Trophoblast cell (in vitro differentiated cells and primary cell): ENCODE data around the gene RGS14.
A peak's percentile ranks its signal among the peaks of the same experiment; 100 is the strongest.

ENCODE experiments used
- DNase-seq, 2 donors: peaks; one replicate each; pipeline ENCODE4 v3.0.0-alpha.2; 2016
- H2AFZ ChIP-seq: 2 replicates; pipeline ENCODE4 v1.6.1; 2013; ENCODE audit warnings: low read length, moderate library complexity, mild to moderate bottlenecking; ENCODE audit not compliant: insufficient read depth, poor library complexity
- H2AK5ac ChIP-seq: 2 replicates; pipeline ENCODE4 v1.6.1; 2013; ENCODE audit warnings: mild to moderate bottlenecking, low read length
- H2BK120ac ChIP-seq: 2 replicates; pipeline ENCODE4 v1.6.1; 2013; ENCODE audit warnings: low read length, mild to moderate bottlenecking, moderate library complexity; ENCODE audit not compliant: insufficient read depth, poor library complexity
- H2BK12ac ChIP-seq: 2 replicates; pipeline ENCODE4 v1.6.1; 2013; ENCODE audit warnings: mild to moderate bottlenecking, low read length, moderate library complexity
- H2BK5ac ChIP-seq: 2 replicates; pipeline ENCODE4 v1.6.1; 2013; ENCODE audit warnings: low read length, low read depth, moderate library complexity, mild to moderate bottlenecking; ENCODE audit not compliant: poor library complexity
- H3K14ac ChIP-seq: 2 replicates; pipeline ENCODE4 v1.6.1; 2013; ENCODE audit warnings: mild to moderate bottlenecking, low read length
- H3K18ac ChIP-seq: 2 replicates; pipeline ENCODE4 v1.6.1; 2013; ENCODE audit warnings: mild to moderate bottlenecking, low read length
- H3K23ac ChIP-seq: 2 replicates; pipeline ENCODE4 v1.6.1; 2013; ENCODE audit warnings: low read length
- H3K27ac ChIP-seq: 2 replicates; pipeline ENCODE4 v1.5.1; 2013; ENCODE audit warnings: low read depth, mild to moderate bottlenecking, inconsistent platforms, low read length, moderate library complexity
- H3K27me3 ChIP-seq: 2 replicates; pipeline ENCODE4 v1.6.1; 2013; ENCODE audit warnings: inconsistent platforms, mild to moderate bottlenecking, low read length, moderate library complexity; ENCODE audit not compliant: insufficient read depth
- H3K36me3 ChIP-seq, 2 experiments: 1 replicate in 1 of 2; 2 replicates in 1 of 2; pipeline ENCODE4 v1.6.1; 2013; ENCODE audit warnings: low read length in 2 of 2, mild to moderate bottlenecking in 2 of 2, moderate library complexity in 1 of 2; ENCODE audit not compliant: insufficient read depth in 2 of 2, control insufficient read depth in 1 of 2
- H3K4ac ChIP-seq: 2 replicates; pipeline ENCODE4 v1.6.1; 2013; ENCODE audit warnings: low read depth, mild to moderate bottlenecking, low read length, moderate library complexity
- H3K4me1 ChIP-seq, 2 experiments: 1 replicate in 1 of 2; 2 replicates in 1 of 2; pipeline ENCODE4 v1.6.1; 2013; ENCODE audit warnings: low read length in 2 of 2, mild to moderate bottlenecking in 2 of 2, moderate library complexity in 1 of 2; ENCODE audit not compliant: insufficient read depth in 2 of 2, control insufficient read depth in 1 of 2
- H3K4me2 ChIP-seq: 2 replicates; pipeline ENCODE4 v1.6.1; 2013; ENCODE audit warnings: inconsistent platforms, mild to moderate bottlenecking, low read length, moderate library complexity
- H3K4me3 ChIP-seq: 2 replicates; pipeline ENCODE4 v1.5.1; 2013; ENCODE audit warnings: mild to moderate bottlenecking, low read depth, low read length, inconsistent platforms
- H3K79me1 ChIP-seq: one replicate; pipeline ENCODE4 v1.6.1; 2013; ENCODE audit warnings: low read length
- H3K79me2 ChIP-seq: 2 replicates; pipeline ENCODE4 v1.6.1; 2013; ENCODE audit warnings: low read length, mild to moderate bottlenecking; ENCODE audit not compliant: control insufficient read depth, insufficient read depth, poor library complexity
- H3K9ac ChIP-seq: 2 replicates; pipeline ENCODE4 v1.6.1; 2013; ENCODE audit warnings: mild to moderate bottlenecking, low read length
- H3K9me3 ChIP-seq: 2 replicates; pipeline ENCODE4 v1.6.1; 2013; ENCODE audit warnings: low read depth, mild to moderate bottlenecking, control low read depth, inconsistent platforms, low read length; ENCODE audit not compliant: insufficient read depth
- H4K12ac ChIP-seq: 2 replicates; pipeline ENCODE4 v1.6.1; 2013; ENCODE audit warnings: low read depth, mild to moderate bottlenecking, low read length, moderate library complexity
- H4K8ac ChIP-seq: 2 replicates; pipeline ENCODE4 v1.6.1; 2013; ENCODE audit warnings: low read depth, mild to moderate bottlenecking, low read length, moderate library complexity
- H4K91ac ChIP-seq: one replicate; pipeline ENCODE4 v1.6.1; 2013; ENCODE audit warnings: low read depth, mild to moderate bottlenecking, low read length, moderate library complexity
- WGBS: extraction: QIAGEN DNeasy Blood & Tissue Kit; methylation state at CpG from one replicate; pipeline ENCODE4 v1.1.7; 2013; ENCODE audit warnings: missing lambda C conversion rate; ENCODE audit not compliant: insufficient read length, insufficient coverage; ENCODE audit errors: extremely low coverage; 5-methylcytosine and 5-hydroxymethylcytosine counted together

RGS14 gene

GRCh38 chr5:177385720-177386119 lies 28.0 kb downstream of the RGS14 start:
- no CpG with 5 or more reads among the region's 11 CpGs for WGBS
- no peak overlapping the region for H4K91ac ChIP-seq
- no peak overlapping the region for H2BK120ac ChIP-seq
- H2AK5ac ChIP-seq: no peak overlapping the region
- no peak overlapping the region for H3K9ac ChIP-seq
- no peak overlapping the region for H3K4me3 ChIP-seq
- no peak overlapping the region for H3K18ac ChIP-seq
- no peak for DNase-seq
- no peak overlapping the region for H4K8ac ChIP-seq
- H3K14ac ChIP-seq: no peak overlapping the region
- no peak overlapping the region for H2AFZ ChIP-seq
- no peak overlapping the region for H4K12ac ChIP-seq
- H3K36me3 ChIP-seq: no peaks in the 10 kb centered on the region
- no peak overlapping the region for H2BK5ac ChIP-seq
- no peaks in the 10 kb centered on the region for H3K79me2 ChIP-seq
- no peak overlapping the region for H3K4ac ChIP-seq
- H3K79me1 ChIP-seq: peaks cover 5% of the 10 kb centered on the region
- H2BK12ac ChIP-seq: no peak overlapping the region
- H3K4me2 ChIP-seq: no peak overlapping the region
- H3K27ac ChIP-seq: no peak overlapping the region
- H3K9me3 ChIP-seq: peaks cover 1% of the 10 kb centered on the region
- H3K4me1 ChIP-seq: peaks cover 14 to 17% of the 10 kb centered on the region in 2 experiments
- H3K27me3 ChIP-seq: no peaks in the 10 kb centered on the region
- no peak overlapping the region for H3K23ac ChIP-seq

- peaks cover 1% of the 10 kb centered on the region for H3K9me3 ChIP-seq
- H3K4ac ChIP-seq: no peak overlapping the region
- H3K79me2 ChIP-seq: no peaks in the 10 kb centered on the region
- H3K14ac ChIP-seq: no peak overlapping the region
- no peak overlapping the region for H2AK5ac ChIP-seq
- no peak overlapping the region for H3K18ac ChIP-seq
- H4K12ac ChIP-seq: no peak overlapping the region
- peaks cover 14 to 17% of the 10 kb centered on the region in 2 experiments for H3K4me1 ChIP-seq
- no peak overlapping the region for H4K8ac ChIP-seq
- DNase-seq: no peak
- H3K27ac ChIP-seq: no peak overlapping the region
- WGBS: no CpG with 5 or more reads among the region's 8 CpGs
- no peak overlapping the region for H2AFZ ChIP-seq
- no peak overlapping the region for H3K4me3 ChIP-seq
- no peak overlapping the region for H2BK120ac ChIP-seq
- H2BK5ac ChIP-seq: no peak overlapping the region
- no peaks in the 10 kb centered on the region for H3K27me3 ChIP-seq
- H3K79me1 ChIP-seq: peaks cover 5% of the 10 kb centered on the region
- H3K36me3 ChIP-seq: no peaks in the 10 kb centered on the region
- no peak overlapping the region for H4K91ac ChIP-seq
- H3K23ac ChIP-seq: no peak overlapping the region
- H3K4me2 ChIP-seq: no peak overlapping the region
- H2BK12ac ChIP-seq: no peak overlapping the region
- H3K9ac ChIP-seq: no peak overlapping the region
Measured at GRCh38 chr5:177386542-177386941, 28.8 kb downstream of the RGS14 start.

- no peak overlapping the region for H3K4ac ChIP-seq
- no peak overlapping the region for H4K12ac ChIP-seq
- no peak overlapping the region for H3K9ac ChIP-seq
- H2AK5ac ChIP-seq: no peak overlapping the region
- no peak overlapping the region for H3K23ac ChIP-seq
- no peak overlapping the region for H3K27ac ChIP-seq
- no peak overlapping the region for H3K4me3 ChIP-seq
- DNase-seq: no peak
- H2BK12ac ChIP-seq: no peak overlapping the region
- WGBS: no CpG with 5 or more reads among the region's 14 CpGs
- H3K79me1 ChIP-seq: peaks cover 5% of the 10 kb centered on the region
- H3K4me2 ChIP-seq: no peak overlapping the region
- peaks cover 1% of the 10 kb centered on the region for H3K9me3 ChIP-seq
- H3K14ac ChIP-seq: no peak overlapping the region
- no peak overlapping the region for H4K91ac ChIP-seq
- no peak overlapping the region for H2BK120ac ChIP-seq
- H3K79me2 ChIP-seq: no peaks in the 10 kb centered on the region
- H3K36me3 ChIP-seq: no peaks in the 10 kb centered on the region
- H2AFZ ChIP-seq: no peak overlapping the region
- H3K27me3 ChIP-seq: no peaks in the 10 kb centered on the region
- H4K8ac ChIP-seq: no peak overlapping the region
- no peak overlapping the region for H2BK5ac ChIP-seq
- no peak overlapping the region for H3K18ac ChIP-seq
- H3K4me1 ChIP-seq: peaks cover 14 to 17% of the 10 kb centered on the region in 2 experiments
Measured at GRCh38 chr5:177387405-177387804, 29.7 kb downstream of the RGS14 start.

DNA sequence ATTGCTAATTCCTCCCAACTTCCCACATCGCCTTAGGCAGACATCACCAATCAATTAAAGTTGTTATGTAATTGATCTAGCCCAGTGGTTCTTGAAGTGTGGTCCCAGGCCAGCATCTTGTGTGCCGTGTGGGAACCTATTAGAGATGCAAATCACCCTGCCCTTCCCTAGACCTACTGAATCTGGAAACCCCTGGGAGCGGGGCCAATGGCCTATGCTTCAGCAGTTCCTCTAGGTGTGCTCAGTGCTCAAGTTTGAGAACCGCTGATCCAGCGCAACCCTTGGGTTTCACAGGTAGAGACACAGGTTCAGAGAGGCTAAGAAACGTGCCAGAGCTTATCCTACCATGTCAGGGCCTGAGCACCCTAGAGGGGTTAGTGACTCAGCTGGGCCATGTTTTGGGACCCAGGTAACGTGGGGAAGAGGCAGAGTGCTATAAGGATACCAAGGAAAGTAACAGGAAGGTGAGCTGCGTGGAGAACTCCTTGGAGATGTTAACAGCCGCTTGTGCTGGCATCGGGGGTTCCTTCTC lies 30.9 kb downstream of the RGS14 start:
- H2AK5ac ChIP-seq: no peak overlapping the region
- H4K12ac ChIP-seq: no peak overlapping the region
- H3K4me1 ChIP-seq: peaks cover 14 to 17% of the 10 kb centered on the region in 2 experiments
- no peak overlapping the region for H2BK12ac ChIP-seq
- peaks cover 5% of the 10 kb centered on the region for H3K79me1 ChIP-seq
- no peaks in the 10 kb centered on the region for H3K36me3 ChIP-seq
- no CpG with 5 or more reads among the region's 10 CpGs for WGBS
- no peak overlapping the region for H3K14ac ChIP-seq
- H3K4me3 ChIP-seq: no peak overlapping the region
- no peak overlapping the region for H3K4me2 ChIP-seq
- no peak overlapping the region for H3K27ac ChIP-seq
- H2BK5ac ChIP-seq: no peak overlapping the region
- H3K79me2 ChIP-seq: no peaks in the 10 kb centered on the region
- H4K8ac ChIP-seq: no peak overlapping the region
- peaks cover 1% of the 10 kb centered on the region for H3K9me3 ChIP-seq
- H3K4ac ChIP-seq: no peak overlapping the region
- no peak for DNase-seq
- no peaks in the 10 kb centered on the region for H3K27me3 ChIP-seq
- no peak overlapping the region for H3K23ac ChIP-seq
- no peak overlapping the region for H2AFZ ChIP-seq
- H4K91ac ChIP-seq: peak overlapping the region; percentile 11
- H2BK120ac ChIP-seq: no peak overlapping the region
- peak overlapping the region; percentile 34 for H3K18ac ChIP-seq
- no peak overlapping the region for H3K9ac ChIP-seq
